MM.1S (cell line): ENCODE measurements around the gene PAK4.

ENCODE experiments used
- DNase-seq: peaks from one replicate; pipeline ENCODE4 v3.0.0-alpha.2; 2015
- H2AFZ ChIP-seq: fragments of 300-600 bp; sonication (generic); 2 replicates; pipeline ENCODE4 v1.6.0; 2016; ENCODE audit warnings: antibody characterized with exemption, low read length
- H3F3A ChIP-seq: fragments of 300-600 bp; sonication (generic); 2 replicates; pipeline ENCODE4 v1.6.1; 2016; ENCODE audit warnings: mild to moderate bottlenecking, antibody characterized with exemption, low read length, moderate library complexity, mixed read lengths; ENCODE audit not compliant: insufficient read depth
- H3K27ac ChIP-seq: fragments of 300-600 bp; sonication (generic); 2 replicates; pipeline ENCODE4 v1.5.1; 2016; ENCODE audit warnings: mild to moderate bottlenecking, low read length
- H3K27me3 ChIP-seq: fragments of 300-600 bp; sonication (generic); replicated peaks from 2 replicates; pipeline ENCODE4 v1.6.0; 2016; ENCODE audit warnings: low read length; ENCODE audit not compliant: insufficient read depth
- H3K36me3 ChIP-seq: fragments of 300-600 bp; sonication (generic); replicated peaks from 2 replicates; pipeline ENCODE4 v1.6.1; 2016; ENCODE audit warnings: mild to moderate bottlenecking, low read length, mixed read lengths; ENCODE audit not compliant: insufficient read depth
- H3K4me1 ChIP-seq: fragments of 300-600 bp; sonication (generic); 2 replicates; pipeline ENCODE4 v1.6.1; 2016; ENCODE audit warnings: low read length, mixed read lengths
- H3K4me2 ChIP-seq: fragments of 300-600 bp; sonication (generic); 2 replicates; pipeline ENCODE4 v1.6.0; 2016; ENCODE audit warnings: low read depth, low read length
- H3K4me3 ChIP-seq: fragments of 300-600 bp; sonication (generic); 2 replicates; pipeline ENCODE4 v1.5.1; 2016; ENCODE audit warnings: low read length, mixed read lengths
- H3K79me2 ChIP-seq: fragments of 300-600 bp; sonication (generic); 2 replicates; pipeline ENCODE4 v1.6.1; 2016; ENCODE audit warnings: mixed run types, low read length, mixed read lengths
- H3K9ac ChIP-seq: fragments of 300-600 bp; sonication (generic); 2 replicates; pipeline ENCODE4 v1.6.1; 2016; ENCODE audit warnings: low read length, mixed read lengths
- H3K9me2 ChIP-seq: fragments of 300-600 bp; sonication (generic); replicated peaks from 2 replicates; pipeline ENCODE4 v1.6.1; 2016; ENCODE audit warnings: mild to moderate bottlenecking, low read length, mixed read lengths; ENCODE audit not compliant: insufficient read depth
- H3K9me3 ChIP-seq: fragments of 300-600 bp; sonication (generic); replicated peaks from 2 replicates; pipeline ENCODE4 v1.6.1; 2016; ENCODE audit warnings: mild to moderate bottlenecking, low read length, mixed read lengths; ENCODE audit not compliant: insufficient read depth
- H4K20me1 ChIP-seq: fragments of 300-600 bp; sonication (generic); 2 replicates; pipeline ENCODE4 v1.6.1; 2016; ENCODE audit warnings: mild to moderate bottlenecking, low read length, moderate library complexity, mixed read lengths; ENCODE audit not compliant: insufficient read depth
- CTCF ChIP-seq: fragments of 300-600 bp; sonication (generic); IDR thresholded peaks from 2 replicates; pipeline ENCODE4 v1.5.1; 2016; ENCODE audit warnings: antibody characterized with exemption, low read length, mixed read lengths
- EZH2 ChIP-seq: fragments of 300-600 bp; sonication (generic); optimal IDR thresholded peaks from 2 replicates; pipeline ENCODE3; 2017; ENCODE audit warnings: low read depth, mild to moderate bottlenecking, antibody characterized with exemption, low read length, mixed read lengths
- EZH2phosphoT487 ChIP-seq: fragments of 300-600 bp; sonication (generic); IDR thresholded peaks from 2 replicates; pipeline ENCODE4 v1.6.1; 2018; ENCODE audit warnings: antibody characterized with exemption, low read length

The PAK4 gene

GRCh38 chr19:39136225-39136940 lies 10.8 kb downstream of the PAK4 start:
- Histone ChIP-seq H3K36me3 (no peaks in the 10 kb centered on the region), H3K4me3 (no peak overlapping the region), H3K4me1 (no peaks in the 10 kb centered on the region), H3K4me2 (no peak overlapping the region), H3K27me3 (no peaks in the 10 kb centered on the region), H3K9me3 (no peaks in the 10 kb centered on the region), H3K27ac (no peak overlapping the region), H3K79me2 (peaks cover 54% of the 10 kb centered on the region), H3K9ac (no peak overlapping the region), H2AFZ (no peak overlapping the region), H3F3A (no peaks in the 10 kb centered on the region), H3K9me2 (no peaks in the 10 kb centered on the region), H4K20me1 (no peaks in the 10 kb centered on the region)
- no peak for DNase-seq
- TF ChIP-seq EZH2 = no peak
- no peak for TF ChIP-seq CTCF
- no peak for TF ChIP-seq EZH2phosphoT487

- Histone ChIP-seq H3F3A (no peaks in the 10 kb centered on the region), H3K4me2 (no peak overlapping the region), H4K20me1 (no peaks in the 10 kb centered on the region), H3K9me3 (no peaks in the 10 kb centered on the region), H3K79me2 (peaks cover 52% of the 10 kb centered on the region), H3K4me1 (no peaks in the 10 kb centered on the region), H3K27ac (no peak overlapping the region), H3K36me3 (no peaks in the 10 kb centered on the region), H3K9me2 (no peaks in the 10 kb centered on the region), H3K4me3 (no peak overlapping the region), H3K9ac (no peak overlapping the region), H2AFZ (no peak overlapping the region), H3K27me3 (no peaks in the 10 kb centered on the region)
- DNase-seq = no peak
- TF ChIP-seq EZH2phosphoT487 (no peak), EZH2 (no peak), CTCF (no peak)
These were observed 11.5 kb downstream of the PAK4 start for GRCh38 chr19:39137131-39137530.

GRCh38 chr19:39138221-39139211 lies 12.9 kb downstream of the PAK4 start:
- no peak overlapping the region for H2AFZ ChIP-seq
- peaks cover 54% of the 10 kb centered on the region for H3K79me2 ChIP-seq

More at GRCh38 chr19:39138221-39139211, 12.9 kb downstream of the PAK4 start:
- H3K4me1 ChIP-seq = no peaks in the 10 kb centered on the region
- no peaks in the 10 kb centered on the region for H3K9me3 ChIP-seq
- no peaks in the 10 kb centered on the region for H3K36me3 ChIP-seq
- TF ChIP-seq EZH2 = no peak
- TF ChIP-seq CTCF = no peak
- no peak for TF ChIP-seq EZH2phosphoT487
- no peak overlapping the region for H3K4me2 ChIP-seq
- H4K20me1 ChIP-seq = no peaks in the 10 kb centered on the region
- H3K27ac ChIP-seq = no peak overlapping the region
- H3F3A ChIP-seq = no peaks in the 10 kb centered on the region
- no peak overlapping the region for H3K9ac ChIP-seq
- no peaks in the 10 kb centered on the region for H3K9me2 ChIP-seq
- no peak overlapping the region for H3K4me3 ChIP-seq
- no peaks in the 10 kb centered on the region for H3K27me3 ChIP-seq
- no peak for DNase-seq
